Central memory CD4-positive, alpha-beta T cell (primary cell): ENCODE results near the gene PLEKHB2.
A peak's percentile ranks its signal among the peaks of the same experiment; 100 is the strongest.
"Not testable (repeated sequence)": the region's sequence is repeated elsewhere in the genome, so short reads cannot be mapped to it uniquely, and the experiment has no call there.

Experiments
- DNase-seq: peaks from one replicate; pipeline ENCODE4 v3.0.0; 2022
- total RNA-seq, 3 experiments: gene quantifications; one replicate each; lab custom pipeline; 2026; lab: John Stamatoyannopoulos, UW

PLEKHB2 gene, protein sequence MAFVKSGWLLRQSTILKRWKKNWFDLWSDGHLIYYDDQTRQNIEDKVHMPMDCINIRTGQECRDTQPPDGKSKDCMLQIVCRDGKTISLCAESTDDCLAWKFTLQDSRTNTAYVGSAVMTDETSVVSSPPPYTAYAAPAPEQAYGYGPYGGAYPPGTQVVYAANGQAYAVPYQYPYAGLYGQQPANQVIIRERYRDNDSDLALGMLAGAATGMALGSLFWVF
- 95.1 to 189 (median 182) reads per million in 3 experiments for total RNA-seq

- DNase-seq = peak; percentile 93
These were observed at the start of gene PLEKHB2 for GRCh38 chr2:131105156-131105949. Gene PLEKHB2 (plus strand): TSS chr2:131105336. CDS start chr2:131120942, 15,606 bp downstream.

DNA sequence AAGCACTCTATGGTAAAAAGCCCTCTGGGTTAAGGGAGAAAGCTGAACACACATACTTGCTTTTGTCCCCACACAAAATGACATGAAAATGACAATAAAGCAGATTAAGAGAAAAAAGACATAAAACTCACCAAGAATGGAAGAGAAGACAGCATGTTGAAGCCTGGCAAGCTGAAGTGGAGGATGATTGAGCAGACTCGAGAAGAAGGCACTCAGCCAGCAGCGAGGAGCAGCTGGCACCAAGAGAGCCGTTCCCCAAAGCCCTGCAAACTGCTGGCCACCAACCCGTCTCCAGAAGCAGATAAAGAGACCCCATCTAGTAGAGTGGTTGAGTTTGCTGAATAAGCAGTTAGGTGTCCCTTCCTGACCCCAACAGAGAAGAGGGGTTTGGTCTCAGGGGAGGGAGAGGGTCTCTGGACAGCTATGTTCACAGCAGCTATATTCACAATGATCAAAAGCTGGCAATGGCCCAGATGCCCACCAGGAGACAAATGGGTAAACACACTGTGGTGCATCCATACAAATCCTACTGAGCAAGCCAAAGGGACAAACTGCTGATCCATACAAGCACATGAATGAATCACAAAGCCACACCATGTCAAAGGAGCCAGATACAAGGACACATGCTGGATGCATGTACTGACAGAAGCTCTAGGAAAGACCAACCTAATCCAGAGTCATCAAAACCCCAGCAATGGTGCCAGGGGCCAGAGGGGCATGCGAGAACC is 48.8 kb upstream of the PLEKHB2 start:
- no peak for DNase-seq

DNA sequence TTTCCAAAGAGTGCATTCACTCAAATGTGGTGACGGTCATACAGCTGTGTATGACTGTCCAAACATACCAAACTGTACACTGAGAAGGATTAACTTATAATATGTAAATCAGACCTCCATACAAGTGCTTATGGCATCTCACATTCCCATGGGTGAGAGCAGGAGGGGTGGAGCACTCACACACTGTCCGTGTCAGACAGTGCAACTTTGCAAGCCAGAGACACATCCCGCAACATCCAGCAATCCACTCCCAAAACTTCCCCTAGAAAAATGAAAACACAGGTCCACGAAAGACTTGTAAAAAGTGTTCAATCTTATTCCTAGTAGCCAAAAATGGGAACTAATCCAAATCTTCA is 48.2 kb upstream of the PLEKHB2 start:
- no peak for DNase-seq

DNA sequence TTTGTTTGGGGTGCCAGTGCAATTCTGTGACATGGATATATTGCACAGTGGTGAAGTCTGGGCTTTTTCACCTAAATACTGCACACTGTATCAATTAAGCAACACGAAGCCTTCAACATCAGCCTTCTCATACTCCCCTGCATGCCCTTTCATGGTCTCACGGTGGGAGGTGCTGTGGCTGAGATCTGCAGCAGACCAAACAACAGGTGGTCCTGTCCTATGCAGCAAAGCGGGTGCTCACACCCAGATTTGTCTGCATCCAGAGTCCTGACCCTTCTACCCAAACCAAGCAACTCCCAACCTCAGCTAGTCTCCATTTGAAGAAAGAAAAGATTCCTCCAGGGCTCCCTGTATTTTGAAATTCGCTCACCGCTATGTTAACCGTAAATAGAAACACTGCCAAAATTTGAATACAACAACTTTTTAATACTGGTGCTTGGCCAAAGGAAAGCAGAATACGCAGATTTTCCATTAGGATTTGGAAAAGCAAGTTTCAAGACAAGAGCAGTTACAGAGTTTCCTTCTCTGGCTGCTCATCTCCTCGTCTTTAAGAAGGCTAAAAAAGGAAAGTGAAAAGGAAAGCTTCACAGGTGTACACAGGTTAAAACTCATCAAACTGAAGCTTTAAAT is 46.8 kb upstream of the PLEKHB2 start:
- DNase-seq = no peak

- DNase-seq = no peak
These were observed 46.2 kb upstream of the PLEKHB2 start for GRCh38 chr2:131058920-131059319.

- no peak for DNase-seq
These were observed 41.4 kb upstream of the PLEKHB2 start for GRCh38 chr2:131063501-131064283.

GRCh38 chr2:131064589-131065512 is 40.3 kb upstream of the PLEKHB2 start:
- no peak for DNase-seq

- no peak for DNase-seq
These were observed 37.5 kb upstream of the PLEKHB2 start for GRCh38 chr2:131067465-131068125.

DNA sequence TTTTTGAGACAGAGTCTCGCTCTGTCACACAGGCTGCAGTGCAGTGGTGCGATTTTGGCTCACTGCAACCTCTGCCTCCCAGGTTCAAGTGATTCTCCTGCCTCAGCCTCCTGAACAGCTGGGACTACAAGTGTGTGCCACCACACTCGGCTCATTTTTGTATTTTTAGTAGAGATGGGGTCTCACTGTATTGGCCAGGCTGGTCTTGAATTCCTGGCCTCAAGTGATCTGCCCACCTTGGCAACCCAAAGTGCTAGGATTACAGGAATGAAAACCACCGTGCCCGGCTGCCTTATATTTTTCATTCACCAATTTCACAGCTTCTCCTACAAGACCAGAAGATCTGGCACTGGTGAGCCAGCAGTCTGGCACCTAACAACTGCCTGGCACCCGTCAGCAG is 37.0 kb upstream of the PLEKHB2 start:
- not testable (repeated sequence) for DNase-seq

GRCh38 chr2:131075578-131075977 is 29.6 kb upstream of the PLEKHB2 start:
- DNase-seq = not testable (repeated sequence)

GRCh38 chr2:131076707-131077106 is 28.4 kb upstream of the PLEKHB2 start:
- DNase-seq = no peak

DNA sequence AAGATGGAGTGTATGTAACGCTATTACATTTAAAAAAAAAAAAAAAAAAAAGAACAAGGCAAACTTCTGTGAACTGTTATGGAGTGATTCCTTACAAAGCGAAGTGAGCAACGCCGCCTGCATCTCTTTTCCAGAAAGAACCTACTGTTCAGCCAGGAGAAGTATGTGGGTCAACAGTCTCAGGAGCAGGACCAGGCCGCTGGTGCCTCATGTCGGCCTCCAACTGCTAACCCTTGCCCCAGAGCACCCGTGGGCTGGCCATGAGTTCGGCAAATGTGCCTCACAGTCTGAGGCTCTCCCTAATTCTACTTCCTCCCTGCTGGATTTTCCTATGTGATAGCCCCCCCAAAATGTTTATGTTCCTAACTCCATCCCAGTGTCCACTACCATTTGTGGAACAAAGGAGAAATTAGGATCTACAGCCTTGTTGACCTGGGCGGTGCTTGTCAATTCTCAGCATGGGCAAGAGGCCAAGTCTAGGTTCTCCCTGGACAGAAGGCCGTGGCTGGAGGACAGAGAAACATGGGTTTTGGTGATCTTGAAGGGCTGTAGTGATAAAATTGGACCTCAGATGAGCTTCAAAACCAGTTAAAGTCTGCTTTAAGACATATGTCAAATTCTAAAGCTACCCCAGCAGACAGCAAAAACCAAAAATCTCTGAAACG is 27.8 kb upstream of the PLEKHB2 start:
- no peak for DNase-seq

- no peak for DNase-seq
These were observed 27.2 kb upstream of the PLEKHB2 start for GRCh38 chr2:131077966-131078365.

DNA sequence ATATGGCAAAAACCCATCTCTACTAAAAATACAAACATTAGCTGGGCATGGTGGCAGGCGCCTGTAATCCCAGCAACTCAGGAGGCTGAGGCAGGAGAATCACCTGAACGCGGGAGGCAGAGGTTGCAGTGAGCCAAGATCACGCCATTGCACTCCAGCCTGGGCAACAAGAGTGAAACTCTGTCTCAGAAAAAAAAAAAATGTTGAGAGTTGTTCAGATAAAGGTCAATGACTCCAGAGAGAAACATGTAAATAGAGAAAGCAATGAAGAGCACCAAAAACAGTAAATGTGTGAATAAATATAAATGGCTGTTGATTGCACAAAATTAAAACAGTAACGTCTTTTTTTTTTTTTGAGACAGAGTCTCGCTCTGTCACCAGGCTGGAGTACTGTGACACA is 25.2 kb upstream of the PLEKHB2 start:
- not testable (repeated sequence) for DNase-seq

- no peak for DNase-seq
These were observed 23.9 kb upstream of the PLEKHB2 start for GRCh38 chr2:131081190-131081589.

DNA sequence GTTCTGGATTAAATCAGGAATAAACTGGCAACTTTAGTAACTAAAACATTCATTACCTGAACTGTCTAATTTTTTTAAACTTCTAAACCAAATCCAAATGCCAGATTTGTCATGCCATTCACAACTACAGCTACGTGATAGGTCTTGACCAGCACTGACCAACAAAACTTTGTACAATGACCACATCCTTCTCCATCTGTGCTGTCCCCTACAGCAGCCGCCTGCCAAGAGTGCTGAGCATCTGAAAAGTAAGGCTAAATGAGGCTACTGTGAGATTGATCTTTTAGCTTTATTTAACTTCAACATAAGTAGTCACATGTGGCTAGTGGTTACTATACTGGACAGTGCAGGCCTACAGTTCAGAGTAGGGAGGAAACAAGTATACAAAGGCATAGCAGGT is 19.5 kb upstream of the PLEKHB2 start:
- DNase-seq = no peak

DNA sequence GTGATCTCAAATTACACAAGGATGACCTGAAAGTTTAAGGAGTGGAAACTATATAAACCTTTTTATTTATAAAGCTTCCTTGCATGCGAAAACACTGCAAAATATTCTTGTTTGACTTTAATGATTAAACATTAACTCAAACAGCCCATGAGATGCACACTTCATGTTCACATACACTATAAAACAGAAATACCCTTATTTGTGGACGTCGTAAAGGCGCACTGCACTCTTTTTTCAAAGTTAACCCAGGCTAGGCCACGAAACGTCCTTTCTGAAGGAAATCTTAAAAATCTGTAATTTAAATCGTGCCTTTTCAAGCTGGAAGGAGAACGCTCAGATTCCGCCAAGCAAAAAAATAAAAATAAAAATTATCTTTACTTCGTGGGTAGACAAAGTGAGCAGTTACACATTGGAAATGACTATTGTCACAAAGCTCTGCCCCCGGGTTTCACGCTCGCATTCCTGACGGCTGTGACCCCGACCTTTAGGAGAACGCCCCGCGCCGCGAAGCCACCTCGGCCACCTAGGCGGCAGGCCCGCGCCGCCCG is 12.6 kb upstream of the PLEKHB2 start:
- DNase-seq = no peak

- peak; percentile 88 for DNase-seq
These were observed 12.0 kb upstream of the PLEKHB2 start, which contains the start of gene FAM168B for GRCh38 chr2:131093006-131093695. Gene FAM168B (minus strand): TSS chr2:131093460. CDS start chr2:131082646, 10,814 bp downstream.
